Measurements from ENCODE around the gene DBT.

DBT gene

GRCh38 chr1:100284591-100284990 is 35.0 kb upstream of the DBT start:
- no peaks in the 10 kb centered on the region for H3K9me2 ChIP-seq (replicated peaks; ENCODE audit: insufficient read depth, low read length)
- no peaks in the 10 kb centered on the region for H3K79me2 ChIP-seq (ENCODE audit: low read length)
- H3K4me2 ChIP-seq (ENCODE audit: low read depth, low read length): no peak overlapping the region
- no peaks in the 10 kb centered on the region for H3K36me3 ChIP-seq (replicated peaks; ENCODE audit: insufficient read depth, low read length)
- H2AFZ ChIP-seq (ENCODE audit: low read length): no peak overlapping the region
- H3K9me3 ChIP-seq (replicated peaks; ENCODE audit: insufficient read depth, low read length): no peaks in the 10 kb centered on the region
- H3F3A ChIP-seq (ENCODE audit: insufficient read depth, low read length): no peaks in the 10 kb centered on the region
- H3K27ac ChIP-seq (ENCODE audit: low read length): no peak overlapping the region
- no peaks in the 10 kb centered on the region for H3K27me3 ChIP-seq (replicated peaks; ENCODE audit: insufficient read depth, low read length)
- DNase-seq: no peak
- no peaks in the 10 kb centered on the region for H3K4me1 ChIP-seq (ENCODE audit: low read length)
- no peaks in the 10 kb centered on the region for H4K20me1 ChIP-seq (ENCODE audit: insufficient read depth, low read length)
- H3K4me3 ChIP-seq (ENCODE audit: low read length): no peak overlapping the region
- H3K9ac ChIP-seq (ENCODE audit: low read length): no peak overlapping the region
- no peak for TF ChIP-seq CTCF (IDR thresholded peaks at IDR 0.05; ENCODE audit: low read length)
- TF ChIP-seq EZH2 (optimal IDR thresholded peaks at IDR 0.05; ENCODE audit: low read depth, low read length): no peak
- TF ChIP-seq EZH2phosphoT487 (IDR thresholded peaks at IDR 0.05; ENCODE audit: low read length): no peak

- H3K27me3 ChIP-seq (replicated peaks; ENCODE audit: insufficient read depth, low read length): no peaks in the 10 kb centered on the region
- no peak overlapping the region for H3K4me3 ChIP-seq (ENCODE audit: low read length)
- DNase-seq: no peak
- H3K79me2 ChIP-seq (ENCODE audit: low read length): no peaks in the 10 kb centered on the region
- no peaks in the 10 kb centered on the region for H3K4me1 ChIP-seq (ENCODE audit: low read length)
- H3K9ac ChIP-seq (ENCODE audit: low read length): no peak overlapping the region
- no peaks in the 10 kb centered on the region for H3K36me3 ChIP-seq (replicated peaks; ENCODE audit: insufficient read depth, low read length)
- H3K4me2 ChIP-seq (ENCODE audit: low read depth, low read length): no peak overlapping the region
- no peak overlapping the region for H3K27ac ChIP-seq (ENCODE audit: low read length)
- H4K20me1 ChIP-seq (ENCODE audit: insufficient read depth, low read length): no peaks in the 10 kb centered on the region
- TF ChIP-seq EZH2phosphoT487 (IDR thresholded peaks at IDR 0.05; ENCODE audit: low read length): no peak
- TF ChIP-seq CTCF (IDR thresholded peaks at IDR 0.05; ENCODE audit: low read length): no peak
- no peak for TF ChIP-seq EZH2 (optimal IDR thresholded peaks at IDR 0.05; ENCODE audit: low read depth, low read length)
- no peak overlapping the region for H2AFZ ChIP-seq (ENCODE audit: low read length)
- H3K9me2 ChIP-seq (replicated peaks; ENCODE audit: insufficient read depth, low read length): no peaks in the 10 kb centered on the region
- no peaks in the 10 kb centered on the region for H3K9me3 ChIP-seq (replicated peaks; ENCODE audit: insufficient read depth, low read length)
- no peaks in the 10 kb centered on the region for H3F3A ChIP-seq (ENCODE audit: insufficient read depth, low read length)
These were observed 30.5 kb upstream of the DBT start for GRCh38 chr1:100279954-100280682.

GRCh38 chr1:100279358-100279923 is 29.8 kb upstream of the DBT start:
- no peak overlapping the region for H3K4me3 ChIP-seq (ENCODE audit: low read length)
- no peak for DNase-seq
- H2AFZ ChIP-seq (ENCODE audit: low read length): no peak overlapping the region
- H3K79me2 ChIP-seq (ENCODE audit: low read length): no peaks in the 10 kb centered on the region
- H3K4me1 ChIP-seq (ENCODE audit: low read length): no peaks in the 10 kb centered on the region
- no peaks in the 10 kb centered on the region for H3K27me3 ChIP-seq (replicated peaks; ENCODE audit: insufficient read depth, low read length)
- no peak overlapping the region for H3K9ac ChIP-seq (ENCODE audit: low read length)
- no peaks in the 10 kb centered on the region for H3K9me2 ChIP-seq (replicated peaks; ENCODE audit: insufficient read depth, low read length)
- no peaks in the 10 kb centered on the region for H3K9me3 ChIP-seq (replicated peaks; ENCODE audit: insufficient read depth, low read length)
- H3K4me2 ChIP-seq (ENCODE audit: low read depth, low read length): no peak overlapping the region
- H3F3A ChIP-seq (ENCODE audit: insufficient read depth, low read length): no peaks in the 10 kb centered on the region
- H3K36me3 ChIP-seq (replicated peaks; ENCODE audit: insufficient read depth, low read length): no peaks in the 10 kb centered on the region
- TF ChIP-seq CTCF (IDR thresholded peaks at IDR 0.05; ENCODE audit: low read length) (no peak), EZH2phosphoT487 (IDR thresholded peaks at IDR 0.05; ENCODE audit: low read length) (no peak), EZH2 (optimal IDR thresholded peaks at IDR 0.05; ENCODE audit: low read depth, low read length) (no peak)
- H3K27ac ChIP-seq (ENCODE audit: low read length): no peak overlapping the region
- H4K20me1 ChIP-seq (ENCODE audit: insufficient read depth, low read length): no peaks in the 10 kb centered on the region
